ENCODE results near the gene DRD4. TPM values are rescaled to one million over a fixed set of nuclear protein-coding genes. Genes with fewer than 3 reads are reported as not detected.
A peak's percentile ranks its signal among the peaks of the same experiment; 100 is the strongest.

DRD4 gene
- total and polyA plus RNA-seq, 2 of the 13 experiments (the other 11 are each of a cell fraction or from before 2014, with no cell fraction given), result 0.09 to 0.13 TPM

DNA sequence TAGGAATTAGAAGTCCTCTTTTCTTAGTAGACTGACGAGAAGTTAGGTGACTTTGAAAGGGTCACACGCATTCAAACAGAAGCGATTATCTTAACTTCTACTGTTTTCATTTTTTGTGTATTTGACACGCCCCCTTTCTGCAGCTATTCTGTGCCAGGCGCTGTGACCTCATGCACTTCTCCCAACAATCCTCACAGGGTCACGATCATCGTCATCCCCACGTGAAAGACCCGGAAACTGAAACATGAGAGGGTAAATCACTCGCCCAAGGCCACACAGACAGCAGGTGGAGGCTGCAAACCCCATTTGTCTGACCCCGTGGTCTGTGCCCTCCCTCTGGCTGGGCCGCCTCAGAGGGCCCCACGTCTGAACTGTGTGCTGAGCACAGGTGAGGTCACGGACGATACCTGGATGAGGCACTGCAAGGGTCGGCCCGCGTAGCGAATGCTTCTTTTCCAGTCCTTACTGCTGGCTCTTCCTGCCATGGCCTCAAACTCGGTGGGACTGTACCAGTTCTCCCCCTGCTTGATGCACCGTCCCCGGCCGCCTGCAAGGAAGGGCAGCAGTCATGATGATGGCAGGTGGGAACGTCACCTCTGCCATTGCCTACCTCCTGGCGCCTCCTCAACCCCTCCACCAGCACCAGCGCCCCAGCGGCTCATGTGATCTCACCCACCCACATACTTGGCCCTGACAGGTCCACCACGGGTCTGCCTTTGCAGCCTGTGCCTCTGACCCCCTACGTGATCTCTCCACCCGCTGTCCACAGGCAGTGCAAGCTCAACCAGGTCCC is 49.6 kb downstream of the DRD4 start:
- Histone ChIP-seq H3K9ac (ENCODE audit: insufficient read depth, low read depth, low read length) (no peak overlapping the region), H3K4me3 (replicated peaks in 1 of 3; ENCODE audit: insufficient read depth in 1 of 3, low read depth in 2 of 3, low read length in 3 of 3) (no peak overlapping the region), H2AFZ (ENCODE audit: low read length) (no peak overlapping the region), H3K9me3 (ENCODE audit: low read length) (no peaks in the 10 kb centered on the region), H3K79me2 (ENCODE audit: insufficient read depth, low read length) (peaks cover 9% of the 10 kb centered on the region), H4K20me1 (ENCODE audit: insufficient read depth, low read length) (no peaks in the 10 kb centered on the region), H3K27me3 (ENCODE audit: control insufficient read depth in 1 of 2, insufficient read depth in 2 of 2, low read length in 2 of 2) (no peaks in the 10 kb centered on the region; a peak in 1 of 5 replicates), H3K36me3 (replicated peaks in 1 of 2; ENCODE audit: control insufficient read depth in 1 of 2, insufficient read depth in 2 of 2, low read length in 2 of 2) (peaks cover 31 to 86% of the 10 kb centered on the region in 2 experiments), H3K4me1 (ENCODE audit: insufficient read depth, low read length) (no peaks in the 10 kb centered on the region), H3K4me2 (ENCODE audit: low read depth, low read length) (no peak overlapping the region), H3K27ac (ENCODE audit: extremely low read length, insufficient read depth, low read length) (no peak overlapping the region)
- BruUV-seq (replicated peaks), result no TSS peak
- WGBS (ENCODE audit: low lambda C conversion rate), result 98% methylated on average over 27 of the region's 30 CpGs
- in situ Hi-C loops (cut with HindIII; ENCODE audit: extremely low pct_ligation_motif_present, low pct_unique_long_range_greater_than_20kb) (no loop called here), intact Hi-C loops (cut with micrococcal nuclease; ENCODE audit: unreplicated experiment) (no loop called here)
- FAIRE-seq, result no peak
- no peak for ATAC-seq
- ChIA-PET CTCF (ENCODE audit: low intra/inter-chr PET ratio, low total read pairs) (no interaction called here), POLR2A (no interaction called here)
- no peak for TF ChIP-seq RELA (CRISPR knock-in tag; IDR thresholded peaks at IDR 0.05)
- TF ChIP-seq POLR2AphosphoS2 (IDR thresholded peaks at IDR 0.05; ENCODE audit: low read depth, low read length), result 0 out of 2 replicates have a peak, but pooled peaks have one; percentile 38
- peak; percentile 25 for TF ChIP-seq AGO2 (optimal IDR thresholded peaks at IDR 0.05; ENCODE audit: low read depth, low read length)
- TF ChIP-seq ZNF598 (CRISPR knock-in tag; IDR thresholded peaks at IDR 0.05; ENCODE audit: borderline replicate concordance), result no peak
- no peak for TF ChIP-seq ATF7 (IDR thresholded peaks at IDR 0.05)
- no peak for TF ChIP-seq ATF7 (CRISPR knock-in tag; IDR thresholded peaks at IDR 0.05)
- DNase-seq (ENCODE audit: low spot score), result no peak

DNA sequence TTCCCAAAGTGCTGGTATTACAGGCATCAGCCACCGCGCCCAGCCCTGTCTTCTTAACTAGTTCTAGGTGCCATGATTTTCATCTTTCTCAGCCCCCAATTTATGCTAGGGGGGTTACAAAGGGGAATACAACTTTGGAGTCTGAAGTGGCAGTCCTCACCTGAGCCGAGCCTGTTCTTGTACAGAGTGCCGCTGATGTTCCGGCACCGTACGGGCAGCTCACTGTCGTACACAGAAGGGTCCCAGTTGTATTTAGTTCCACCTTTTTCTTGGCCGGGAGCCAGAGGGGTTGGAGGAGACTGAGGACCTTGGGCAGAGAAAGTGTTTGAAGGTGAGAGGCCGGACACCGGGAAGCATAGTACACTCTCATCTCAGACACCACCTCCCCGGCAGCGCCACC is 50.7 kb downstream of the DRD4 start:
- in situ Hi-C loops (cut with HindIII; ENCODE audit: extremely low pct_ligation_motif_present, low pct_unique_long_range_greater_than_20kb), result no loop called here
- DNase-seq (ENCODE audit: low spot score) (no peak), FAIRE-seq (no peak), ATAC-seq (no peak)
- CTCF ChIA-PET (ENCODE audit: low intra/inter-chr PET ratio, low total read pairs), result no interaction called here
- 95% methylated on average over 13 of the region's 13 CpGs for WGBS (ENCODE audit: low lambda C conversion rate)
- Histone ChIP-seq H2AFZ (ENCODE audit: low read length) (no peak overlapping the region), H3K27ac (ENCODE audit: extremely low read length, insufficient read depth, low read length) (no peak overlapping the region), H3K9me3 (ENCODE audit: low read length) (no peaks in the 10 kb centered on the region), H3K4me2 (ENCODE audit: low read depth, low read length) (no peak overlapping the region), H3K36me3 (replicated peaks in 1 of 2; ENCODE audit: control insufficient read depth in 1 of 2, insufficient read depth in 2 of 2, low read length in 2 of 2) (peaks cover 30 to 76% of the 10 kb centered on the region in 2 experiments), H3K4me3 (replicated peaks in 1 of 3; ENCODE audit: insufficient read depth in 1 of 3, low read depth in 2 of 3, low read length in 3 of 3) (no peak overlapping the region), H4K20me1 (ENCODE audit: insufficient read depth, low read length) (no peaks in the 10 kb centered on the region; the same call in 1 of the 2 replicates), H3K4me1 (ENCODE audit: insufficient read depth, low read length) (peaks cover 11% of the 10 kb centered on the region), H3K27me3 (ENCODE audit: control insufficient read depth in 1 of 2, insufficient read depth in 2 of 2, low read length in 2 of 2) (no peaks in the 10 kb centered on the region; a peak in 1 of 5 replicates), H3K79me2 (ENCODE audit: insufficient read depth, low read length) (peaks cover 19% of the 10 kb centered on the region), H3K9ac (ENCODE audit: insufficient read depth, low read depth, low read length) (no peak overlapping the region)
- BruUV-seq (replicated peaks), result no TSS peak
- TF ChIP-seq, protein P1, sequence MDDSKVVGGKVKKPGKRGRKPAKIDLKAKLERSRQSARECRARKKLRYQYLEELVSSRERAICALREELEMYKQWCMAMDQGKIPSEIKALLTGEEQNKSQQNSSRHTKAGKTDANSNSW (CRISPR knock-in tag; IDR thresholded peaks at IDR 0.05; ENCODE audit: borderline replicate concordance), result no peak
- POLR2A ChIA-PET, result no interaction called here
- intact Hi-C loops (cut with micrococcal nuclease; ENCODE audit: unreplicated experiment), result no loop called here

Measured in HepG2 (cell line).